Measurements from ENCODE around the gene KIF13A.

The KIF13A gene

GRCh38 chr6:17714879-17715851 is 272.3 kb downstream of the KIF13A start:
- Histone ChIP-seq H3K9ac (ENCODE audit: low read depth, low read length) (no peak overlapping the region), H3K27ac (ENCODE audit: low read length) (no peak overlapping the region), H3K27me3 (ENCODE audit: insufficient read depth, low read length) (no peaks in the 10 kb centered on the region), H3K36me3 (ENCODE audit: insufficient read depth, low read depth, low read length) (no peaks in the 10 kb centered on the region), H3K4me1 (ENCODE audit: insufficient read depth, low read length) (no peaks in the 10 kb centered on the region; the same call in 1 of the 2 replicates), H3K9me3 (ENCODE audit: insufficient read depth, low read depth, low read length) (no peaks in the 10 kb centered on the region), H3K4me3 (ENCODE audit: low read length) (no peak overlapping the region)

- Histone ChIP-seq H3K36me3 (ENCODE audit: insufficient read depth, low read depth, low read length) (no peaks in the 10 kb centered on the region), H3K4me3 (ENCODE audit: low read length) (no peak overlapping the region), H3K9ac (ENCODE audit: low read depth, low read length) (no peak overlapping the region), H3K4me1 (ENCODE audit: insufficient read depth, low read length) (no peaks in the 10 kb centered on the region; the same call in 1 of the 2 replicates), H3K27me3 (ENCODE audit: insufficient read depth, low read length) (no peaks in the 10 kb centered on the region), H3K9me3 (ENCODE audit: insufficient read depth, low read depth, low read length) (no peaks in the 10 kb centered on the region), H3K27ac (ENCODE audit: low read length) (no peak overlapping the region)
These were observed 273.3 kb downstream of the KIF13A start for GRCh38 chr6:17714177-17714576.

GRCh38 chr6:17712576-17712975 is 274.9 kb downstream of the KIF13A start:
- Histone ChIP-seq H3K4me1 (ENCODE audit: insufficient read depth, low read length) (peaks cover 1% of the 10 kb centered on the region; the same call in 1 of the 2 replicates), H3K4me3 (ENCODE audit: low read length) (no peak overlapping the region), H3K27ac (ENCODE audit: low read length) (no peak overlapping the region), H3K9me3 (ENCODE audit: insufficient read depth, low read depth, low read length) (no peaks in the 10 kb centered on the region), H3K9ac (ENCODE audit: low read depth, low read length) (no peak overlapping the region), H3K36me3 (ENCODE audit: insufficient read depth, low read depth, low read length) (no peaks in the 10 kb centered on the region), H3K27me3 (ENCODE audit: insufficient read depth, low read length) (no peaks in the 10 kb centered on the region)

GRCh38 chr6:17710331-17710730 is 277.1 kb downstream of the KIF13A start:
- no peak overlapping the region for H3K4me3 ChIP-seq (ENCODE audit: low read length)
- H3K9ac ChIP-seq (ENCODE audit: low read depth, low read length), result no peak overlapping the region
- H3K27ac ChIP-seq (ENCODE audit: low read length), result no peak overlapping the region
- H3K4me1 ChIP-seq (ENCODE audit: insufficient read depth, low read length), result 0 out of 2 replicates have a peak, but pooled peaks cover 5% of the 10 kb centered on the region
- no peaks in the 10 kb centered on the region for H3K9me3 ChIP-seq (ENCODE audit: insufficient read depth, low read depth, low read length)
- H3K27me3 ChIP-seq (ENCODE audit: insufficient read depth, low read length), result no peaks in the 10 kb centered on the region
- H3K36me3 ChIP-seq (ENCODE audit: insufficient read depth, low read depth, low read length), result no peaks in the 10 kb centered on the region

GRCh38 chr6:17709476-17709875 is 278.0 kb downstream of the KIF13A start:
- Histone ChIP-seq H3K27ac (ENCODE audit: low read length) (no peak overlapping the region), H3K36me3 (ENCODE audit: insufficient read depth, low read depth, low read length) (no peaks in the 10 kb centered on the region), H3K9ac (ENCODE audit: low read depth, low read length) (no peak overlapping the region), H3K27me3 (ENCODE audit: insufficient read depth, low read length) (no peaks in the 10 kb centered on the region), H3K4me3 (ENCODE audit: low read length) (no peak overlapping the region), H3K4me1 (ENCODE audit: insufficient read depth, low read length) (0 out of 2 replicates have a peak, but pooled peaks cover 5% of the 10 kb centered on the region), H3K9me3 (ENCODE audit: insufficient read depth, low read depth, low read length) (no peaks in the 10 kb centered on the region)
